ENCODE measurements around the gene BICDL1.

Gene BICDL1

GRCh38 chr12:120101182-120101581 lies 112.1 kb downstream of the BICDL1 start:
- Histone ChIP-seq H3K9ac (ENCODE audit: low read length) (no peak overlapping the region), H3K27ac (ENCODE audit: low read depth, low read length) (no peak overlapping the region), H2BK5ac (ENCODE audit: low read depth, low read length, poor library complexity) (no peak overlapping the region), H3K18ac (ENCODE audit: low read length) (no peak overlapping the region), H3K14ac (ENCODE audit: low read length) (no peak overlapping the region), H4K91ac (ENCODE audit: low read depth, low read length) (no peak overlapping the region), H3K4me1 (ENCODE audit: control insufficient read depth in 1 of 2, insufficient read depth in 2 of 2, low read length in 2 of 2) (peaks cover 16 to 18% of the 10 kb centered on the region in 2 experiments), H2BK12ac (ENCODE audit: low read length) (no peak overlapping the region), H3K23ac (ENCODE audit: low read length) (no peak overlapping the region), H3K9me3 (ENCODE audit: insufficient read depth, low read depth, low read length) (peaks cover 1% of the 10 kb centered on the region), H3K4ac (ENCODE audit: low read depth, low read length) (no peak overlapping the region), H4K12ac (ENCODE audit: low read depth, low read length) (no peak overlapping the region), H3K27me3 (ENCODE audit: insufficient read depth, low read length) (no peaks in the 10 kb centered on the region), H4K8ac (ENCODE audit: low read depth, low read length) (no peak overlapping the region), H2AFZ (ENCODE audit: insufficient read depth, low read length, poor library complexity) (no peak overlapping the region), H3K36me3 (ENCODE audit: control insufficient read depth in 1 of 2, insufficient read depth in 2 of 2, low read length in 2 of 2) (peaks cover 70 to 79% of the 10 kb centered on the region in 2 experiments), H3K79me1 (ENCODE audit: low read length) (no peaks in the 10 kb centered on the region), H2BK120ac (ENCODE audit: insufficient read depth, low read length, poor library complexity) (no peak overlapping the region), H2AK5ac (ENCODE audit: low read length) (no peak overlapping the region), H3K4me3 (ENCODE audit: low read depth, low read length) (no peak overlapping the region), H3K4me2 (ENCODE audit: low read length) (no peak overlapping the region), H3K79me2 (ENCODE audit: control insufficient read depth, insufficient read depth, low read length, poor library complexity) (peaks cover 7% of the 10 kb centered on the region)
- DNase-seq, result no peak
- no CpG with 5 or more reads among the region's 11 CpGs for WGBS (ENCODE audit: extremely low coverage, insufficient coverage, insufficient read length)

GRCh38 chr12:120101617-120102016 lies 112.6 kb downstream of the BICDL1 start:
- H3K9ac ChIP-seq (ENCODE audit: low read length), result no peak overlapping the region
- peaks cover 1% of the 10 kb centered on the region for H3K9me3 ChIP-seq (ENCODE audit: insufficient read depth, low read depth, low read length)
- no peak overlapping the region for H3K4me3 ChIP-seq (ENCODE audit: low read depth, low read length)
- H3K18ac ChIP-seq (ENCODE audit: low read length), result peak overlapping the region; percentile 8
- peaks cover 66 to 75% of the 10 kb centered on the region in 2 experiments for H3K36me3 ChIP-seq (ENCODE audit: control insufficient read depth in 1 of 2, insufficient read depth in 2 of 2, low read length in 2 of 2)
- H3K14ac ChIP-seq (ENCODE audit: low read length), result no peak overlapping the region
- no peak overlapping the region for H2BK5ac ChIP-seq (ENCODE audit: low read depth, low read length, poor library complexity)
- no CpG with 5 or more reads among the region's 13 CpGs for WGBS (ENCODE audit: extremely low coverage, insufficient coverage, insufficient read length)
- H3K4me2 ChIP-seq (ENCODE audit: low read length), result no peak overlapping the region
- H2BK12ac ChIP-seq (ENCODE audit: low read length), result no peak overlapping the region
- H4K8ac ChIP-seq (ENCODE audit: low read depth, low read length), result no peak overlapping the region
- peaks cover 16 to 18% of the 10 kb centered on the region in 2 experiments for H3K4me1 ChIP-seq (ENCODE audit: control insufficient read depth in 1 of 2, insufficient read depth in 2 of 2, low read length in 2 of 2)
- H3K27me3 ChIP-seq (ENCODE audit: insufficient read depth, low read length), result no peaks in the 10 kb centered on the region
- H4K91ac ChIP-seq (ENCODE audit: low read depth, low read length), result no peak overlapping the region
- no peak overlapping the region for H2BK120ac ChIP-seq (ENCODE audit: insufficient read depth, low read length, poor library complexity)
- H3K79me1 ChIP-seq (ENCODE audit: low read length), result no peaks in the 10 kb centered on the region
- H4K12ac ChIP-seq (ENCODE audit: low read depth, low read length), result no peak overlapping the region
- no peak overlapping the region for H2AFZ ChIP-seq (ENCODE audit: insufficient read depth, low read length, poor library complexity)
- H3K23ac ChIP-seq (ENCODE audit: low read length), result no peak overlapping the region
- H3K4ac ChIP-seq (ENCODE audit: low read depth, low read length), result no peak overlapping the region
- peaks cover 7% of the 10 kb centered on the region for H3K79me2 ChIP-seq (ENCODE audit: control insufficient read depth, insufficient read depth, low read length, poor library complexity)
- H3K27ac ChIP-seq (ENCODE audit: low read depth, low read length), result no peak overlapping the region
- peak in 1 of 2 donors; percentile 11 for DNase-seq
- H2AK5ac ChIP-seq (ENCODE audit: low read length), result no peak overlapping the region

- Histone ChIP-seq H3K79me2 (ENCODE audit: control insufficient read depth, insufficient read depth, low read length, poor library complexity) (peaks cover 7% of the 10 kb centered on the region), H2BK12ac (ENCODE audit: low read length) (no peak overlapping the region), H3K4me3 (ENCODE audit: low read depth, low read length) (no peak overlapping the region), H3K4ac (ENCODE audit: low read depth, low read length) (peak overlapping the region; percentile 37), H2BK120ac (ENCODE audit: insufficient read depth, low read length, poor library complexity) (no peak overlapping the region), H3K4me2 (ENCODE audit: low read length) (no peak overlapping the region), H4K12ac (ENCODE audit: low read depth, low read length) (no peak overlapping the region), H4K8ac (ENCODE audit: low read depth, low read length) (no peak overlapping the region), H2BK5ac (ENCODE audit: low read depth, low read length, poor library complexity) (no peak overlapping the region), H3K9ac (ENCODE audit: low read length) (no peak overlapping the region), H3K27ac (ENCODE audit: low read depth, low read length) (no peak overlapping the region), H3K18ac (ENCODE audit: low read length) (peak overlapping the region; percentile 17), H3K14ac (ENCODE audit: low read length) (no peak overlapping the region), H3K9me3 (ENCODE audit: insufficient read depth, low read depth, low read length) (peaks cover 1% of the 10 kb centered on the region), H3K4me1 (ENCODE audit: control insufficient read depth in 1 of 2, insufficient read depth in 2 of 2, low read length in 2 of 2) (peaks cover 16 to 18% of the 10 kb centered on the region in 2 experiments), H2AFZ (ENCODE audit: insufficient read depth, low read length, poor library complexity) (peak overlapping the region; percentile 40), H3K36me3 (ENCODE audit: control insufficient read depth in 1 of 2, insufficient read depth in 2 of 2, low read length in 2 of 2) (peaks cover 59 to 67% of the 10 kb centered on the region in 2 experiments), H3K23ac (ENCODE audit: low read length) (no peak overlapping the region), H3K79me1 (ENCODE audit: low read length) (no peaks in the 10 kb centered on the region), H4K91ac (ENCODE audit: low read depth, low read length) (no peak overlapping the region), H3K27me3 (ENCODE audit: insufficient read depth, low read length) (no peaks in the 10 kb centered on the region), H2AK5ac (ENCODE audit: low read length) (no peak overlapping the region)
- WGBS (ENCODE audit: extremely low coverage, insufficient coverage, insufficient read length), result no CpG with 5 or more reads among the region's 30 CpGs
- no peak for DNase-seq
Observed at GRCh38 chr12:120102189-120103043, 113.4 kb downstream of the BICDL1 start.

- Histone ChIP-seq H3K27me3 (ENCODE audit: insufficient read depth, low read length) (no peaks in the 10 kb centered on the region), H4K91ac (ENCODE audit: low read depth, low read length) (no peak overlapping the region), H3K18ac (ENCODE audit: low read length) (peak overlapping the region; percentile 38), H2BK120ac (ENCODE audit: insufficient read depth, low read length, poor library complexity) (no peak overlapping the region), H2BK12ac (ENCODE audit: low read length) (no peak overlapping the region), H3K4ac (ENCODE audit: low read depth, low read length) (no peak overlapping the region), H3K79me1 (ENCODE audit: low read length) (no peaks in the 10 kb centered on the region), H2BK5ac (ENCODE audit: low read depth, low read length, poor library complexity) (no peak overlapping the region), H3K4me1 (ENCODE audit: control insufficient read depth in 1 of 2, insufficient read depth in 2 of 2, low read length in 2 of 2) (peaks cover 16 to 18% of the 10 kb centered on the region in 2 experiments), H3K79me2 (ENCODE audit: control insufficient read depth, insufficient read depth, low read length, poor library complexity) (peaks cover 7% of the 10 kb centered on the region), H3K14ac (ENCODE audit: low read length) (no peak overlapping the region), H2AFZ (ENCODE audit: insufficient read depth, low read length, poor library complexity) (peak overlapping the region; percentile 40), H2AK5ac (ENCODE audit: low read length) (no peak overlapping the region), H3K4me2 (ENCODE audit: low read length) (no peak overlapping the region), H4K8ac (ENCODE audit: low read depth, low read length) (no peak overlapping the region), H3K9me3 (ENCODE audit: insufficient read depth, low read depth, low read length) (peaks cover 2% of the 10 kb centered on the region), H3K27ac (ENCODE audit: low read depth, low read length) (no peak overlapping the region), H3K23ac (ENCODE audit: low read length) (no peak overlapping the region), H3K36me3 (ENCODE audit: control insufficient read depth in 1 of 2, insufficient read depth in 2 of 2, low read length in 2 of 2) (peaks cover 60 to 67% of the 10 kb centered on the region in 2 experiments), H3K4me3 (ENCODE audit: low read depth, low read length) (no peak overlapping the region), H3K9ac (ENCODE audit: low read length) (no peak overlapping the region), H4K12ac (ENCODE audit: low read depth, low read length) (no peak overlapping the region)
- DNase-seq, result no peak
- WGBS (ENCODE audit: extremely low coverage, insufficient coverage, insufficient read length), result no CpG with 5 or more reads among the region's 11 CpGs
Observed at GRCh38 chr12:120103044-120103338, 114.0 kb downstream of the BICDL1 start.

Measured in trophoblast cell (in vitro differentiated cells and primary cell).